HepG2 (cell line): ENCODE data around the gene MYO19. TPM values are rescaled to one million over a fixed set of nuclear protein-coding genes. Genes with fewer than 3 reads are reported as not detected.
A peak's percentile ranks its signal among the peaks of the same experiment; 100 is the strongest.

ENCODE experiments used
- ARNTL ChIP-seq: sonication (generic); formaldehyde crosslinking; IDR thresholded peaks from 2 replicates; pipeline ENCODE4 v1.4.0; 2020; ENCODE audit warnings: mild to moderate bottlenecking, missing genetic modification reagents
- CCDC6 ChIP-seq: sonication (generic); formaldehyde crosslinking; IDR thresholded peaks from 2 replicates; pipeline ENCODE4 v1.8.1; 2022; ENCODE audit warnings: mild to moderate bottlenecking, missing genetic modification reagents, moderate library complexity
- CTCF ChIP-seq: sonication (generic); formaldehyde crosslinking; IDR thresholded peaks from 2 replicates; pipeline ENCODE4 v1.5.0; 2020; ENCODE audit warnings: mild to moderate bottlenecking, missing genetic modification reagents, moderate library complexity
- ELF4 ChIP-seq: sonication (generic); formaldehyde crosslinking; IDR thresholded peaks from 2 replicates; pipeline ENCODE4 v1.5.0; 2020; ENCODE audit warnings: missing genetic modification reagents, mild to moderate bottlenecking, moderate library complexity, borderline replicate concordance
- FOXO1 ChIP-seq: sonication (generic); formaldehyde crosslinking; IDR thresholded peaks from 2 replicates; pipeline ENCODE4 v1.4.0; 2020; ENCODE audit warnings: missing genetic modification reagents
- HIVEP1 ChIP-seq: sonication (generic); formaldehyde crosslinking; IDR thresholded peaks from 2 replicates; pipeline ENCODE4 v1.4.0; 2020; ENCODE audit warnings: mild to moderate bottlenecking, missing genetic modification reagents
- IRF9 ChIP-seq: sonication (generic); formaldehyde crosslinking; IDR thresholded peaks from 2 replicates; pipeline ENCODE4 v1.8.0; 2022; ENCODE audit warnings: missing genetic modification reagents, mild to moderate bottlenecking, borderline replicate concordance
- KDM2A ChIP-seq: sonication (generic); formaldehyde crosslinking; IDR thresholded peaks from 2 replicates; pipeline ENCODE4 v1.4.0; 2020; ENCODE audit warnings: low read depth, missing genetic modification reagents, borderline replicate concordance
- NFRKB ChIP-seq: fragments of 450-650 bp; IDR thresholded peaks from 2 replicates; pipeline ENCODE4 v1.6.1; 2017
- NONO ChIP-seq, 2 experiments: fragments of 450-650 bp in 1 of 2; sonication (generic) in 1 of 2; formaldehyde crosslinking in 1 of 2; IDR thresholded peaks in 1 of 2; conservative IDR thresholded peaks in 1 of 2; 2 replicates each; pipeline versions ENCODE4 v1.6.1 to v1.8.0; 2017 to 2022; ENCODE audit warnings: mild to moderate bottlenecking in 1 of 2, missing genetic modification reagents in 1 of 2, moderate library complexity in 1 of 2
- PRMT3 ChIP-seq: sonication (generic); formaldehyde crosslinking; IDR thresholded peaks from 2 replicates; pipeline ENCODE4 v1.8.1; 2022; ENCODE audit warnings: low read depth, mild to moderate bottlenecking, moderate library complexity, missing genetic modification reagents, borderline replicate concordance
- SIX1 ChIP-seq: sonication (generic); formaldehyde crosslinking; IDR thresholded peaks from 2 replicates; pipeline ENCODE4 v1.4.0; 2020; ENCODE audit warnings: missing genetic modification reagents, borderline replicate concordance
- SPEN ChIP-seq: sonication (generic); formaldehyde crosslinking; IDR thresholded peaks from 2 replicates; pipeline ENCODE4 v1.5.1; 2020; ENCODE audit warnings: low read depth, mild to moderate bottlenecking, missing genetic modification reagents
- TARDBP ChIP-seq: sonication (generic); formaldehyde crosslinking; IDR thresholded peaks from 2 replicates; pipeline ENCODE4 v1.8.0; 2022; ENCODE audit warnings: mild to moderate bottlenecking, missing genetic modification reagents
- ZBTB25 ChIP-seq: IDR thresholded peaks from 2 replicates; pipeline ENCODE4 v1.6.1; 2018; ENCODE audit warnings: missing genetic modification reagents
- ZBTB49 ChIP-seq: sonication (generic); formaldehyde crosslinking; IDR thresholded peaks from 2 replicates; pipeline ENCODE4 v1.4.0; 2020; ENCODE audit warnings: missing genetic modification reagents, borderline replicate concordance
- ZFP82 ChIP-seq: sonication (generic); formaldehyde crosslinking; IDR thresholded peaks from 2 replicates; pipeline ENCODE4 v1.5.1; 2020; ENCODE audit warnings: mild to moderate bottlenecking, missing genetic modification reagents, borderline replicate concordance
- ZNF333 ChIP-seq: sonication (generic); formaldehyde crosslinking; IDR thresholded peaks from 2 replicates; pipeline ENCODE4 v1.4.0; 2020; ENCODE audit warnings: mild to moderate bottlenecking, missing genetic modification reagents, borderline replicate concordance
- ZNF33A ChIP-seq: sonication (generic); formaldehyde crosslinking; IDR thresholded peaks from 2 replicates; pipeline ENCODE4 v1.5.1; 2020; ENCODE audit warnings: missing genetic modification reagents, mild to moderate bottlenecking, moderate library complexity, borderline replicate concordance
- ZNF383 ChIP-seq: sonication (generic); formaldehyde crosslinking; IDR thresholded peaks from 2 replicates; pipeline ENCODE4 v1.4.0; 2020; ENCODE audit warnings: missing genetic modification reagents, mild to moderate bottlenecking, borderline replicate concordance
- ZNF501 ChIP-seq: sonication (generic); formaldehyde crosslinking; IDR thresholded peaks from 2 replicates; pipeline ENCODE4 v1.5.1; 2020; ENCODE audit warnings: mild to moderate bottlenecking, moderate library complexity, missing genetic modification reagents
- ZNF749 ChIP-seq: sonication (generic); formaldehyde crosslinking; IDR thresholded peaks from 2 replicates; pipeline ENCODE4 v1.8.0; 2022; ENCODE audit warnings: mild to moderate bottlenecking, missing genetic modification reagents, moderate library complexity, borderline replicate concordance
- polyA plus RNA-seq, 8 experiments: library from polyadenylated mRNA; depleted of rRNA in 3 of 8; stranded (reverse) in 7 of 8; unstranded in 1 of 8; fragments of >200 nt; fragmentation: Illumina TruSeq in 4 of 8; extraction: Trizol in 4 of 8; gene quantifications; 2 replicates each; pipeline versions ENCODE4 v1.2.1 to v1.2.3, GENCODE V29; 2011 to 2016; ENCODE audit warnings: low read depth in 4 of 8, missing spikeins in 1 of 8, mixed read lengths in 1 of 8; ENCODE audit not compliant: insufficient read depth in 1 of 8
- total RNA-seq, 5 experiments: library from RNA; depleted of rRNA; stranded (reverse); fragments of >200 nt; fragmentation: Illumina TruSeq; extraction: Trizol; gene quantifications; 2 replicates each; pipeline ENCODE4 v1.2.3, GENCODE V29; 2016; ENCODE audit warnings: low read depth in 1 of 5

MYO19 gene
- total and polyA plus RNA-seq, 2 of the 13 experiments (the other 11 are each of a cell fraction or from before 2014, with no cell fraction given) = 75.7 to 82.3 TPM

- TF ChIP-seq CTCF (peak; percentile 63), ZNF383 (CRISPR knock-in tag) (no peak), KDM2A (CRISPR knock-in tag) (peak; percentile 97), PRMT3 (CRISPR knock-in tag) (no peak), ZBTB25 (CRISPR knock-in tag) (no peak), TARDBP (CRISPR knock-in tag) (peak; percentile 62), IRF9 (peak; percentile 95; the same call in 1 of the 2 replicates), ZNF333 (no peak), SPEN (CRISPR knock-in tag) (peak; percentile 87), ZFP82 (no peak), CCDC6 (CRISPR knock-in tag) (peak; percentile 1; the same call in 1 of the 2 replicates), ELF4 (CRISPR knock-in tag) (peak; percentile 98), NFRKB (0 out of 2 replicates have a peak, but pooled peaks have one; percentile 4), ARNTL (CRISPR knock-in tag) (peak; percentile 97), ZBTB49 (CRISPR knock-in tag) (no peak), ZNF749 (0 out of 2 replicates have a peak, but pooled peaks have one; percentile 61), SIX1 (no peak; the same call in 1 of the 2 replicates), ZNF33A (0 out of 2 replicates have a peak, but pooled peaks have one; percentile 85), NONO (IDR thresholded peaks at IDR 0.05) (no peak), NONO (CRISPR knock-in tag; conservative IDR thresholded peaks at IDR 0.05) (peak; percentile 89), ZNF501 (CRISPR knock-in tag) (peak; percentile 56; the same call in 1 of the 2 replicates), HIVEP1 (CRISPR knock-in tag) (peak; percentile 52), FOXO1 (CRISPR knock-in tag) (0 out of 2 replicates have a peak, but pooled peaks have one; percentile 15)
Observed at GRCh38 chr17:36534840-36535668, at the start of gene MYO19, which contains the start of gene PIGW (continued).
